Endothelial cell of umbilical vein (primary cell): ENCODE measurements around the gene TRIM7. TPM values are rescaled to one million over a fixed set of nuclear protein-coding genes. Genes with fewer than 3 reads are reported as not detected.

ENCODE experiments used
- BruUV-seq: library from RNA; stranded (reverse); fragments of 400-500 nt; replicated peaks from 2 replicates; lab custom pipeline; 2021; lab: Mats Ljungman, UMichigan
- CTCF ChIA-PET: fragments of 300-600, 350-600 bp; sonication (Branson Sonifier 250); formaldehyde crosslinking; loops from one replicate; lab custom pipeline; 2021; ENCODE audit warnings: antibody characterized with exemption, inconsistent platforms; lab: Charles Lee
- POLR2A ChIA-PET: fragments of 300-600, 350-600 bp; sonication (Branson Sonifier 250); formaldehyde crosslinking; loops from one replicate; lab custom pipeline; 2021; ENCODE audit warnings: antibody characterized with exemption, inconsistent platforms; lab: Charles Lee
- DNase-seq: peaks from one replicate; pipeline ENCODE4 v3.0.0-alpha.2; 2011; ENCODE audit warnings: low read depth, low spot score
- FAIRE-seq: peaks from 2 replicates; lab custom pipeline; 2011; peaks lifted over from hg19 to GRCh38; lab: Jason Lieb, UNC
- H2AFZ ChIP-seq: 2 replicates; pipeline ENCODE4 v1.6.0; 2012; ENCODE audit warnings: low read depth, low read length, control low read depth, inconsistent platforms
- H3K27ac ChIP-seq: 2 replicates; pipeline ENCODE4 v1.5.1; 2011; ENCODE audit warnings: low read depth, mild to moderate bottlenecking, control low read depth, low read length, moderate library complexity; ENCODE audit not compliant: insufficient read depth
- H3K27me3 ChIP-seq, 2 experiments: 2 replicates each; pipeline versions ENCODE4 v1.6.0 to v1.6.1; 2011; ENCODE audit warnings: low read length in 2 of 2, mixed read lengths in 1 of 2; ENCODE audit not compliant: control insufficient read depth in 2 of 2, insufficient read depth in 2 of 2
- H3K36me3 ChIP-seq, 2 experiments: 2 replicates in 1 of 2; 3 replicates in 1 of 2; pipeline ENCODE4 v1.5.1; 2011; ENCODE audit warnings: low read length in 2 of 2, mild to moderate bottlenecking in 1 of 2, moderate library complexity in 1 of 2; ENCODE audit not compliant: control insufficient read depth in 2 of 2, insufficient read depth in 2 of 2; ENCODE audit errors: extremely low read depth in 1 of 2
- H3K4me1 ChIP-seq: 3 replicates; pipeline ENCODE4 v1.5.1; 2011; ENCODE audit warnings: mild to moderate bottlenecking, low read length; ENCODE audit not compliant: control insufficient read depth, insufficient read depth; ENCODE audit errors: extremely low read depth
- H3K4me2 ChIP-seq: 2 replicates; pipeline ENCODE4 v1.6.1; 2011; ENCODE audit warnings: low read length, control low read depth, mixed read lengths; ENCODE audit not compliant: insufficient read depth
- H3K4me3 ChIP-seq, 3 experiments: fragments of 200-600 bp in 1 of 3; sonication (generic), shearing (Covaris generic) in 1 of 3; replicated peaks in 1 of 3; 2 replicates each; pipeline ENCODE4 v1.5.1; 2011 to 2016; ENCODE audit warnings: control low read depth in 3 of 3, low read length in 3 of 3, mild to moderate bottlenecking in 2 of 3, inconsistent platforms in 1 of 3, low read depth in 1 of 3, moderate library complexity in 1 of 3; ENCODE audit not compliant: insufficient read depth in 1 of 3
- H3K79me2 ChIP-seq: 2 replicates; pipeline ENCODE4 v1.6.0; 2012; ENCODE audit warnings: low read length, inconsistent platforms; ENCODE audit not compliant: control insufficient read depth, insufficient read depth
- H3K9ac ChIP-seq: replicated peaks from 2 replicates; pipeline ENCODE3; 2011; ENCODE audit warnings: low read length, control low read depth; ENCODE audit not compliant: insufficient read depth; ENCODE audit errors: extremely low read depth
- H3K9me1 ChIP-seq: replicated peaks from 3 replicates; pipeline ENCODE4 v1.6.0; 2011; ENCODE audit warnings: mild to moderate bottlenecking, low read length; ENCODE audit not compliant: control insufficient read depth, insufficient read depth; ENCODE audit errors: extremely low read depth
- H3K9me3 ChIP-seq: replicated peaks from 2 replicates; pipeline ENCODE4 v1.5.1; 2012; ENCODE audit warnings: low read length, inconsistent platforms; ENCODE audit not compliant: control insufficient read depth, insufficient read depth
- H4K20me1 ChIP-seq: replicated peaks from 2 replicates; pipeline ENCODE3; 2011; ENCODE audit warnings: mild to moderate bottlenecking, low read length; ENCODE audit not compliant: control insufficient read depth, insufficient read depth; ENCODE audit errors: extremely low read depth
- EZH2 ChIP-seq: IDR thresholded peaks from 2 replicates; pipeline ENCODE4 v1.6.1; 2012; ENCODE audit warnings: borderline replicate concordance, low read depth, mild to moderate bottlenecking, moderate library complexity, low read length, inconsistent platforms; ENCODE audit not compliant: severe bottlenecking
- FOS ChIP-seq: IDR thresholded peaks from 2 replicates; pipeline ENCODE4 v1.6.1; 2011; ENCODE audit warnings: mild to moderate bottlenecking, low read length, moderate library complexity, borderline replicate concordance; ENCODE audit not compliant: insufficient read depth
- GATA2 ChIP-seq: IDR thresholded peaks from 2 replicates; pipeline ENCODE4 v1.7.0; 2011; ENCODE audit warnings: low read depth, mild to moderate bottlenecking, moderate library complexity, mixed read lengths, low read length; ENCODE audit not compliant: insufficient read length, insufficient read depth
- JUN ChIP-seq: IDR thresholded peaks from 2 replicates; pipeline ENCODE4 v1.6.1; 2011; ENCODE audit warnings: borderline replicate concordance, low read depth; ENCODE audit not compliant: insufficient read length, insufficient read depth
- MYC ChIP-seq: IDR thresholded peaks from one replicate; pipeline ENCODE4 v1.6.1; 2011; ENCODE audit warnings: mild to moderate bottlenecking, low read depth, low read length
- POLR2A ChIP-seq: IDR thresholded peaks from 2 replicates; pipeline ENCODE4 v1.6.1; 2012; ENCODE audit warnings: low read depth, mild to moderate bottlenecking, control low read depth, low read length
- POLR2AphosphoS5 ChIP-seq: IDR thresholded peaks from 2 replicates; pipeline ENCODE4 v1.6.1; 2012; ENCODE audit warnings: low read depth, mild to moderate bottlenecking, control low read depth, low read length, moderate library complexity; ENCODE audit not compliant: insufficient read depth
- dilution Hi-C: fragments of 300-500 bp; cut with MboI; formaldehyde crosslinking; loops from one replicate; pipeline ENCODE4 v1.15.0; 2019; ENCODE audit warnings: low sequenced_read_pairs; ENCODE audit not compliant: extremely low pct_ligation_motif_present
- intact Hi-C: fragments of 100-400 bp; cut with micrococcal nuclease; formaldehyde crosslinking; loops from one replicate; pipeline ENCODE4 v1.10.0; 2022
- polyA plus RNA-seq, 4 experiments: library from polyadenylated mRNA; depleted of rRNA in 3 of 4; stranded (reverse) in 3 of 4; unstranded in 1 of 4; fragments of >200 nt; gene quantifications; 2 replicates each; pipeline versions ENCODE4 v1.2.1 to v1.2.3, GENCODE V29; 2011 to 2012; ENCODE audit warnings: missing spikeins in 1 of 4
- total RNA-seq: library from RNA; stranded (reverse); gene quantifications from 2 replicates; pipeline ENCODE4 v1.2.3, GENCODE V29; 2021
- TF ChIP-seq, protein P1 (sequence below), 2 donors: IDR thresholded peaks; 1 replicate in 1 of 2; 2 replicates in 1 of 2; pipeline ENCODE4 v1.5.1; 2011; ENCODE audit warnings: low read length in 2 of 2, mild to moderate bottlenecking in 2 of 2, moderate library complexity in 2 of 2, control low read depth in 1 of 2, inconsistent platforms in 1 of 2, low read depth in 1 of 2; ENCODE audit not compliant: insufficient read depth in 1 of 2; ENCODE audit errors: extremely low read depth in 1 of 2
- TF ChIP-seq, protein P2 (sequence below): IDR thresholded peaks from 2 replicates; pipeline ENCODE4 v1.6.1; 2011; ENCODE audit not compliant: insufficient read depth, insufficient read length

Gene TRIM7
- total and polyA plus RNA-seq, 2 donors (not counting 3 experiments of a cell fraction or from before 2014, with no cell fraction given): 2.7 to 3.4 TPM

DNA sequence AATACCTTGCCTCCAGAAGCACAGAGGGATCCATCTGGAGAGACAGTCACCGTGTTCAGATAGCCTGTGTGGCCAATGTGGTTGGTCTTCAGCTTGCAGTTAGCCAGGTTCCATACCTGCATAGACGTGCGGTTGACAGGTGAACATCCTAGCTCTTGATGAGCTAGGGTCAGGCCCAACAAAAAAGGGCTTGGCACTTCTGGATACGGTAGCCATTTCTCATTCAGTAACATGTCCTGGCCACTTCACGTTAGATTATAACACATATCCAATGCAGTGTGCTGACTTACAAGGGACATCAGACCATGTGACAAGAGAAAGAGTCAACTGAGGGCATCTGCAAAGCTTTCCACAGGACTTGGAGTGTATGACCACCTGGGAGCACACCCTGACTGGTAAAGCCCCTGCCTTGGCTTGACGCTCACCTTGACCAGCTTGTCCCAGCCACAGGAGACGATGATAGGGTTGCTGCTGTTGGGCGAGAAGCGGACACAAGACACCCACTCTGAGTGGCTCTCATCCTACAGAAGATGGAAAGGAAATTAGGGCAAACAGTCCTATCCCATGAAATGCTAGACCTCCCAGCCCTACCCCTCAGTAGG is 34.2 kb upstream of the TRIM7 start:
- no peak overlapping the region for H2AFZ ChIP-seq
- peaks cover 6% of the 10 kb centered on the region for H4K20me1 ChIP-seq
- TF ChIP-seq MYC: no peak
- TF ChIP-seq JUN: no peak
- TF ChIP-seq, protein P1, sequence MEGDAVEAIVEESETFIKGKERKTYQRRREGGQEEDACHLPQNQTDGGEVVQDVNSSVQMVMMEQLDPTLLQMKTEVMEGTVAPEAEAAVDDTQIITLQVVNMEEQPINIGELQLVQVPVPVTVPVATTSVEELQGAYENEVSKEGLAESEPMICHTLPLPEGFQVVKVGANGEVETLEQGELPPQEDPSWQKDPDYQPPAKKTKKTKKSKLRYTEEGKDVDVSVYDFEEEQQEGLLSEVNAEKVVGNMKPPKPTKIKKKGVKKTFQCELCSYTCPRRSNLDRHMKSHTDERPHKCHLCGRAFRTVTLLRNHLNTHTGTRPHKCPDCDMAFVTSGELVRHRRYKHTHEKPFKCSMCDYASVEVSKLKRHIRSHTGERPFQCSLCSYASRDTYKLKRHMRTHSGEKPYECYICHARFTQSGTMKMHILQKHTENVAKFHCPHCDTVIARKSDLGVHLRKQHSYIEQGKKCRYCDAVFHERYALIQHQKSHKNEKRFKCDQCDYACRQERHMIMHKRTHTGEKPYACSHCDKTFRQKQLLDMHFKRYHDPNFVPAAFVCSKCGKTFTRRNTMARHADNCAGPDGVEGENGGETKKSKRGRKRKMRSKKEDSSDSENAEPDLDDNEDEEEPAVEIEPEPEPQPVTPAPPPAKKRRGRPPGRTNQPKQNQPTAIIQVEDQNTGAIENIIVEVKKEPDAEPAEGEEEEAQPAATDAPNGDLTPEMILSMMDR (IDR thresholded peaks at IDR 0.05; ENCODE audit: extremely low read depth in 1 of 2, insufficient read depth in 1 of 2, low read depth in 1 of 2, low read length in 2 of 2): no peak
- TF ChIP-seq, protein P2, sequence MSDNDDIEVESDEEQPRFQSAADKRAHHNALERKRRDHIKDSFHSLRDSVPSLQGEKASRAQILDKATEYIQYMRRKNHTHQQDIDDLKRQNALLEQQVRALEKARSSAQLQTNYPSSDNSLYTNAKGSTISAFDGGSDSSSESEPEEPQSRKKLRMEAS: no peak
- no peak for TF ChIP-seq GATA2
- TF ChIP-seq POLR2AphosphoS5: no peak
- no peak for TF ChIP-seq EZH2
- TF ChIP-seq FOS: no peak
- TF ChIP-seq POLR2A: no peak
- H3K9me1 ChIP-seq: no peaks in the 10 kb centered on the region
- peaks cover 46 to 55% of the 10 kb centered on the region in 2 experiments for H3K36me3 ChIP-seq
- no peak overlapping the region for H3K27ac ChIP-seq
- H3K4me1 ChIP-seq: peaks cover 18% of the 10 kb centered on the region
- H3K79me2 ChIP-seq: peaks cover 58% of the 10 kb centered on the region
- H3K9ac ChIP-seq: no peak overlapping the region
- H3K27me3 ChIP-seq: no peaks in the 10 kb centered on the region
- POLR2A ChIA-PET: no interaction called here
- FAIRE-seq (no peak), DNase-seq (no peak)
- no peak overlapping the region for H3K4me2 ChIP-seq
- BruUV-seq: no TSS peak
- intact Hi-C loops (no loop called here), dilution Hi-C loops (no loop called here)
- H3K9me3 ChIP-seq: no peaks in the 10 kb centered on the region
- CTCF ChIA-PET: no interaction called here
- H3K4me3 ChIP-seq: no peak overlapping the region
